Osteoblast (primary cell): Measurements from ENCODE around the gene CCDC106. TPM values are rescaled to one million over a fixed set of nuclear protein-coding genes. Genes with fewer than 3 reads are reported as not detected.
A peak's percentile ranks its signal among the peaks of the same experiment; 100 is the strongest.

Source experiments
- DNase-seq: peaks from one replicate; pipeline ENCODE4 v3.0.0; 2011; ENCODE audit warnings: low spot score, mixed read lengths; ENCODE audit not compliant: insufficient read length; ENCODE audit errors: missing footprints
- H2AFZ ChIP-seq: 2 replicates; pipeline ENCODE4 v1.6.0; 2011; ENCODE audit warnings: mild to moderate bottlenecking, low read length
- H3K27ac ChIP-seq: 2 replicates; pipeline ENCODE4 v1.5.1; 2011; ENCODE audit warnings: mild to moderate bottlenecking, low read depth, low read length, moderate library complexity
- H3K27me3 ChIP-seq: 2 replicates; pipeline ENCODE4 v1.6.0; 2012; ENCODE audit warnings: mild to moderate bottlenecking, control low read depth, inconsistent platforms, low read length, moderate library complexity; ENCODE audit not compliant: insufficient read depth
- H3K36me3 ChIP-seq: 2 replicates; pipeline ENCODE4 v1.5.1; 2011; ENCODE audit warnings: mild to moderate bottlenecking, low read length, control low read depth, moderate library complexity; ENCODE audit not compliant: insufficient read depth
- H3K4me1 ChIP-seq: 2 replicates; pipeline ENCODE4 v1.5.1; 2011; ENCODE audit warnings: mild to moderate bottlenecking, low read length, control low read depth, moderate library complexity; ENCODE audit not compliant: insufficient read depth
- H3K4me2 ChIP-seq: 2 replicates; pipeline ENCODE4 v1.6.0; 2011; ENCODE audit warnings: mild to moderate bottlenecking, low read length; ENCODE audit not compliant: insufficient read depth
- H3K4me3 ChIP-seq: fragments of 200-600 bp; sonication (generic); 3 replicates; pipeline ENCODE4 v1.5.1; 2012; ENCODE audit warnings: mild to moderate bottlenecking, low read length, inconsistent platforms; ENCODE audit not compliant: insufficient read depth
- H3K79me2 ChIP-seq: 2 replicates; pipeline ENCODE4 v1.6.0; 2012; ENCODE audit warnings: mild to moderate bottlenecking, low read length, control low read depth, inconsistent platforms; ENCODE audit not compliant: insufficient read depth
- H3K9me3 ChIP-seq: 2 replicates; pipeline ENCODE4 v1.5.1; 2011; ENCODE audit warnings: low read depth, low read length, control low read depth
- H4K20me1 ChIP-seq: 2 replicates; pipeline ENCODE4 v1.6.0; 2012; ENCODE audit warnings: mild to moderate bottlenecking, low read length, control low read depth; ENCODE audit not compliant: insufficient read depth
- CTCF ChIP-seq: IDR thresholded peaks from 2 replicates; pipeline ENCODE4 v1.5.1; 2011; ENCODE audit warnings: mild to moderate bottlenecking, low read depth, low read length, moderate library complexity; ENCODE audit errors: extremely low read depth
- total RNA-seq: library from RNA; depleted of rRNA; stranded (reverse); fragments of >200 nt; gene quantifications from 2 replicates; pipeline ENCODE4 v1.2.3, GENCODE V29; 2012

The CCDC106 gene
- total RNA-seq, 1 donor = 10.5 TPM

GRCh38 chr19:55658846-55659459 lies 10.9 kb downstream of the CCDC106 start:
- Histone ChIP-seq H3K4me1 (peaks cover 30% of the 10 kb centered on the region), H4K20me1 (peaks cover 72% of the 10 kb centered on the region), H3K79me2 (peaks cover 89% of the 10 kb centered on the region), H3K27me3 (no peaks in the 10 kb centered on the region), H3K36me3 (peaks cover 34% of the 10 kb centered on the region), H3K4me2 (no peak overlapping the region), H2AFZ (no peak overlapping the region), H3K27ac (peak overlapping the region; percentile 56), H3K4me3 (no peak overlapping the region), H3K9me3 (no peaks in the 10 kb centered on the region)
- peak; percentile 23 for DNase-seq
- TF ChIP-seq CTCF = no peak

- Histone ChIP-seq H3K27ac (no peak overlapping the region), H3K4me1 (peaks cover 30% of the 10 kb centered on the region), H3K79me2 (peaks cover 97% of the 10 kb centered on the region), H3K4me2 (no peak overlapping the region), H2AFZ (no peak overlapping the region), H3K27me3 (no peaks in the 10 kb centered on the region), H4K20me1 (peaks cover 79% of the 10 kb centered on the region), H3K36me3 (peaks cover 42% of the 10 kb centered on the region), H3K4me3 (no peak overlapping the region), H3K9me3 (no peaks in the 10 kb centered on the region)
- TF ChIP-seq CTCF = no peak
- no peak for DNase-seq
These were observed 11.8 kb downstream of the CCDC106 start for GRCh38 chr19:55659822-55660221.

- H3K36me3 ChIP-seq = peaks cover 45% of the 10 kb centered on the region
- peaks cover 79% of the 10 kb centered on the region for H4K20me1 ChIP-seq
These were observed 12.4 kb downstream of the CCDC106 start for GRCh38 chr19:55660404-55660803.

GRCh38 chr19:55660991-55661390 lies 13.0 kb downstream of the CCDC106 start:
- H4K20me1 ChIP-seq = peaks cover 77% of the 10 kb centered on the region
- DNase-seq = no peak

More at GRCh38 chr19:55660404-55660803, 12.4 kb downstream of the CCDC106 start:
- Histone ChIP-seq H2AFZ (no peak overlapping the region), H3K4me2 (no peak overlapping the region), H3K27ac (no peak overlapping the region), H3K4me1 (peaks cover 30% of the 10 kb centered on the region), H3K79me2 (peaks cover 95% of the 10 kb centered on the region), H3K9me3 (no peaks in the 10 kb centered on the region), H3K27me3 (no peaks in the 10 kb centered on the region), H3K4me3 (no peak overlapping the region)
- TF ChIP-seq CTCF = no peak
- no peak for DNase-seq

More at GRCh38 chr19:55660991-55661390, 13.0 kb downstream of the CCDC106 start:
- Histone ChIP-seq H3K27me3 (no peaks in the 10 kb centered on the region), H3K79me2 (peaks cover 93% of the 10 kb centered on the region), H3K36me3 (peaks cover 48% of the 10 kb centered on the region), H3K27ac (no peak overlapping the region), H3K4me1 (peaks cover 26% of the 10 kb centered on the region), H3K4me2 (no peak overlapping the region), H3K9me3 (no peaks in the 10 kb centered on the region), H3K4me3 (no peak overlapping the region), H2AFZ (no peak overlapping the region)
- no peak for TF ChIP-seq CTCF
